Stimulated activated CD8-positive, alpha-beta memory T cell treated with anti-CD3 and anti-CD28 coated beads, Interleukin-15, amount 100 ng/mL, for 24 hours (primary cell): ENCODE results near the gene SYT1.

Experiments
- DNase-seq: peaks from one replicate; pipeline ENCODE4 v3.0.0-alpha.2; 2020; ENCODE audit warnings: low read depth

Gene SYT1

GRCh38 chr12:78891646-78892353 is 27.2 kb downstream of the SYT1 start:
- DNase-seq = no peak

GRCh38 chr12:78898416-78898815 is 33.8 kb downstream of the SYT1 start:
- no peak for DNase-seq

- no peak for DNase-seq
These were observed 50.3 kb downstream of the SYT1 start for GRCh38 chr12:78914859-78915331.

GRCh38 chr12:78916845-78917480 is 52.4 kb downstream of the SYT1 start:
- no peak for DNase-seq

- DNase-seq = no peak
These were observed 52.9 kb downstream of the SYT1 start for GRCh38 chr12:78917513-78917912.

- no peak for DNase-seq
These were observed 53.7 kb downstream of the SYT1 start for GRCh38 chr12:78918268-78918667.

- no peak for DNase-seq
These were observed 63.9 kb downstream of the SYT1 start for GRCh38 chr12:78928200-78929074.

GRCh38 chr12:78929075-78929418 is 64.5 kb downstream of the SYT1 start:
- DNase-seq = no peak

GRCh38 chr12:78931466-78931990 is 67.0 kb downstream of the SYT1 start:
- DNase-seq = no peak

- DNase-seq = no peak
These were observed 68.4 kb downstream of the SYT1 start for GRCh38 chr12:78933014-78933413.

GRCh38 chr12:78938341-78939084 is 73.9 kb downstream of the SYT1 start:
- no peak for DNase-seq

- no peak for DNase-seq
These were observed 85.0 kb downstream of the SYT1 start for GRCh38 chr12:78949532-78949931.

- no peak for DNase-seq
These were observed 87.4 kb downstream of the SYT1 start for GRCh38 chr12:78951803-78952551.

- no peak for DNase-seq
These were observed 88.0 kb downstream of the SYT1 start for GRCh38 chr12:78952552-78952929.

- no peak for DNase-seq
These were observed 94.4 kb downstream of the SYT1 start for GRCh38 chr12:78958941-78959340.

GRCh38 chr12:78959556-78959955 is 95.0 kb downstream of the SYT1 start:
- DNase-seq = no peak

- DNase-seq = no peak
These were observed 96.6 kb downstream of the SYT1 start for GRCh38 chr12:78961171-78961570.

- no peak for DNase-seq
These were observed 99.1 kb downstream of the SYT1 start for GRCh38 chr12:78963439-78964227.

GRCh38 chr12:78964521-78964920 is 99.9 kb downstream of the SYT1 start:
- no peak for DNase-seq

- DNase-seq = no peak
These were observed 101.5 kb downstream of the SYT1 start for GRCh38 chr12:78966062-78966461.
